IMR-90 (cell line): Measurements from ENCODE around the gene ASGR2. TPM values are rescaled to one million over a fixed set of nuclear protein-coding genes. Genes with fewer than 3 reads are reported as not detected.

Experiments
- ATAC-seq: fragments of 200-7000 bp; cut with Tn5 transposase; 2 replicates; pipeline ENCODE4 v1.9.1; 2020; ENCODE audit warnings: low read depth, mild to moderate bottlenecking, moderate library complexity
- BruUV-seq: library from RNA; stranded (reverse); fragments of 400-500 nt; replicated peaks from 2 replicates; lab custom pipeline; 2021; lab: Mats Ljungman, UMichigan
- CTCF ChIA-PET: fragments of 300-600 bp; formaldehyde crosslinking; extraction: SDS; loops from one replicate; lab custom pipeline; 2021; ENCODE audit warnings: antibody characterized with exemption; lab: Yijun Ruan, JAX
- POLR2A ChIA-PET: fragments of 300-600 bp; sonication (Branson Sonifier 250); formaldehyde crosslinking; loops from one replicate; lab custom pipeline; 2022; ENCODE audit warnings: antibody characterized with exemption; ENCODE audit not compliant: unreplicated experiment; lab: Charles Lee
- DNase-seq: peaks from one replicate; pipeline ENCODE4 v3.0.0; 2013
- H2AFZ ChIP-seq: replicated peaks from 2 replicates; pipeline ENCODE3; 2013; ENCODE audit warnings: low read length, mild to moderate bottlenecking; ENCODE audit not compliant: poor library complexity
- H2AK5ac ChIP-seq: 2 replicates; pipeline ENCODE4 v1.6.1; 2013; ENCODE audit warnings: low read depth, low read length, inconsistent platforms
- H2AK9ac ChIP-seq: replicated peaks from 2 replicates; pipeline ENCODE3; 2013; ENCODE audit warnings: mild to moderate bottlenecking, low read depth, low read length, moderate library complexity; ENCODE audit not compliant: poor library complexity
- H2BK120ac ChIP-seq: 2 replicates; pipeline ENCODE4 v1.6.1; 2013; ENCODE audit warnings: low read depth, low read length, inconsistent platforms
- H2BK15ac ChIP-seq: 3 replicates; pipeline ENCODE4 v1.6.1; 2013; ENCODE audit warnings: low read depth, low read length, inconsistent platforms
- H2BK20ac ChIP-seq: 2 replicates; pipeline ENCODE4 v1.6.1; 2013; ENCODE audit warnings: low read depth, mild to moderate bottlenecking, inconsistent platforms, low read length, moderate library complexity
- H2BK5ac ChIP-seq: 2 replicates; pipeline ENCODE4 v1.6.1; 2013; ENCODE audit warnings: mild to moderate bottlenecking, low read depth, low read length, inconsistent platforms; ENCODE audit not compliant: poor library complexity, severe bottlenecking
- H3K14ac ChIP-seq: replicated peaks from 2 replicates; pipeline ENCODE4 v1.6.1; 2013; ENCODE audit warnings: low read depth, low read length, inconsistent platforms
- H3K18ac ChIP-seq: 2 replicates; pipeline ENCODE4 v1.6.1; 2013; ENCODE audit warnings: low read depth, low read length, control low read depth
- H3K23ac ChIP-seq: 2 replicates; pipeline ENCODE4 v1.6.1; 2013; ENCODE audit warnings: low read depth, low read length, inconsistent platforms
- H3K27ac ChIP-seq: 2 replicates; pipeline ENCODE4 v1.5.1; 2013; ENCODE audit warnings: mild to moderate bottlenecking, control low read depth, low read length; ENCODE audit not compliant: insufficient read depth
- H3K27me3 ChIP-seq: 2 replicates; pipeline ENCODE4 v1.6.1; 2013; ENCODE audit warnings: low read length; ENCODE audit not compliant: control insufficient read depth, insufficient read depth
- H3K36me3 ChIP-seq: 2 replicates; pipeline ENCODE4 v1.6.1; 2013; ENCODE audit warnings: low read length, mixed read lengths; ENCODE audit not compliant: control insufficient read depth, insufficient read depth
- H3K4ac ChIP-seq: 2 replicates; pipeline ENCODE4 v1.6.1; 2013; ENCODE audit warnings: low read depth, low read length, inconsistent platforms
- H3K4me1 ChIP-seq: 2 replicates; pipeline ENCODE4 v1.6.1; 2013; ENCODE audit warnings: low read length, mixed read lengths; ENCODE audit not compliant: control insufficient read depth, insufficient read depth
- H3K4me2 ChIP-seq: 2 replicates; pipeline ENCODE4 v1.6.1; 2013; ENCODE audit warnings: low read depth, mild to moderate bottlenecking, control low read depth, low read length, moderate library complexity
- H3K4me3 ChIP-seq: 2 replicates; pipeline ENCODE4 v1.5.1; 2013; ENCODE audit warnings: low read depth, mild to moderate bottlenecking, control low read depth, low read length, moderate library complexity; ENCODE audit not compliant: insufficient read depth
- H3K56ac ChIP-seq: 2 replicates; pipeline ENCODE4 v1.6.1; 2013; ENCODE audit warnings: low read length, inconsistent platforms; ENCODE audit not compliant: insufficient read depth; ENCODE audit errors: extremely low read depth
- H3K79me1 ChIP-seq, 2 experiments: 2 replicates each; pipeline ENCODE4 v1.6.1; 2013; ENCODE audit warnings: low read length in 2 of 2, inconsistent platforms in 1 of 2, low read depth in 1 of 2
- H3K9ac ChIP-seq: 2 replicates; pipeline ENCODE4 v1.6.1; 2013; ENCODE audit warnings: low read depth, low read length, control low read depth
- H3K9me1 ChIP-seq: 2 replicates; pipeline ENCODE4 v1.6.1; 2013; ENCODE audit warnings: low read length, inconsistent platforms; ENCODE audit not compliant: insufficient read depth
- H3K9me3 ChIP-seq: 2 replicates; pipeline ENCODE4 v1.6.1; 2013; ENCODE audit warnings: low read length; ENCODE audit not compliant: control insufficient read depth, insufficient read depth
- H4K20me1 ChIP-seq: 2 replicates; pipeline ENCODE4 v1.6.1; 2013; ENCODE audit warnings: low read length, inconsistent platforms; ENCODE audit not compliant: insufficient read depth
- H4K5ac ChIP-seq: 2 replicates; pipeline ENCODE4 v1.6.1; 2013; ENCODE audit warnings: mild to moderate bottlenecking, low read depth, low read length, control low read depth
- H4K8ac ChIP-seq, 2 experiments: 2 replicates each; pipeline ENCODE4 v1.6.1; 2013; ENCODE audit warnings: low read depth in 2 of 2, low read length in 2 of 2, control low read depth in 1 of 2, inconsistent platforms in 1 of 2
- H4K91ac ChIP-seq: 2 replicates; pipeline ENCODE4 v1.6.1; 2013; ENCODE audit warnings: low read depth, low read length, inconsistent platforms; ENCODE audit not compliant: insufficient read depth
- BHLHE40 ChIP-seq: fragments of 150-350 bp; IDR thresholded peaks from 2 replicates; pipeline ENCODE4 v1.6.1; 2016; ENCODE audit warnings: mild to moderate bottlenecking, low read depth, low read length
- MXI1 ChIP-seq: IDR thresholded peaks from 2 replicates; pipeline ENCODE4 v1.6.1; 2012; ENCODE audit warnings: low read depth, mild to moderate bottlenecking, low read length, moderate library complexity, borderline replicate concordance
- WGBS, 2 experiments: methylation state at CpG; one replicate each; pipeline versions ENCODE4 v1.1.5 to v1.1.7; 2013; ENCODE audit warnings: missing lambda C conversion rate in 2 of 2; ENCODE audit not compliant: insufficient read length in 1 of 2; ENCODE audit errors: extremely low coverage in 2 of 2; 5-methylcytosine and 5-hydroxymethylcytosine counted together
- dilution Hi-C: fragments of 300-500 bp; cut with HindIII; formaldehyde crosslinking; loops from one replicate; pipeline ENCODE4 v1.14.3; 2018; ENCODE audit warnings: low sequenced_read_pairs; ENCODE audit not compliant: unreplicated experiment
- in situ Hi-C: fragments of 300-500 bp; cut with MboI; formaldehyde crosslinking; loops from 3 replicates; pipeline ENCODE4 v1.14.3; 2019; ENCODE audit warnings: low sequenced_read_pairs, inconsistent platforms, mixed read lengths
- intact Hi-C: fragments of 100-400 bp; cut with micrococcal nuclease; formaldehyde crosslinking; loops from 2 replicates; pipeline ENCODE4 v1.10.0; 2022
- polyA plus RNA-seq, 3 experiments: library from polyadenylated mRNA; depleted of rRNA; stranded (reverse); fragments of >200 nt; gene quantifications; 2 replicates each; pipeline ENCODE4 v1.2.3, GENCODE V29; 2012; ENCODE audit warnings: low replicate concordance in 1 of 3
- total RNA-seq: library from RNA; depleted of rRNA; stranded (reverse); fragments of >200 nt; gene quantifications from 2 replicates; pipeline ENCODE4 v1.2.3, GENCODE V29; 2012

Gene ASGR2
- total and polyA plus RNA-seq, 2 of the 4 experiments (the other 2 are of a cell fraction): not detected

DNA sequence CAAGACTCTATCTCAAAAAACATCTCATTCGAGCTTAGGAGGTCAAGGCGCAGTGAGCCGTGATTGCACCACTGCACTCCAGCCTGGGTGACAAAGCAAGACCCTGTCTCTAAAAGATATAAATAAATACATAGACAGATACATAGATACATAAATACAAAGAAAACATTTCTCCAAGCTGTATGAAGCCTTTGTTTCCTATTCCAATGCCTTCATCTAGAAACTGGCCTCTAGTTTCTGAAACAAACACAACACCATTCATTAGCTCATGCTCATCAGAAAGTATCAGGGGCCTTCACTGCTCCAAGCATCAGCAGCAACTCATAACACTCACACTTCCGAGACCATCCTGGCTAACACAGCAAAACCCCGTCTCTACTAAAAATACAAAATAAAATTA is 10.3 kb upstream of the ASGR2 start:
- no TSS peak for BruUV-seq
- Histone ChIP-seq H3K79me1 (no peaks in the 10 kb centered on the region), H4K8ac (no peak overlapping the region), H4K5ac (no peak overlapping the region), H3K18ac (no peak overlapping the region), H3K4me3 (no peak overlapping the region), H2AK5ac (no peak overlapping the region), H3K14ac (no peak overlapping the region), H2BK5ac (no peak overlapping the region), H3K36me3 (no peaks in the 10 kb centered on the region), H2BK20ac (no peak overlapping the region), H3K9me3 (no peaks in the 10 kb centered on the region), H2AK9ac (no peak overlapping the region), H3K56ac (no peak overlapping the region), H3K4me2 (no peak overlapping the region), H4K91ac (no peak overlapping the region), H3K27ac (no peak overlapping the region), H3K9ac (no peak overlapping the region), H3K27me3 (peaks cover 32% of the 10 kb centered on the region), H4K20me1 (no peaks in the 10 kb centered on the region; the same call in 1 of the 2 replicates), H3K4ac (no peak overlapping the region), H2BK120ac (no peak overlapping the region), H2BK15ac (no peak overlapping the region), H3K9me1 (no peaks in the 10 kb centered on the region), H3K4me1 (no peaks in the 10 kb centered on the region), H3K23ac (no peak overlapping the region), H2AFZ (no peak overlapping the region)
- in situ Hi-C loops: loop anchor here (25.0 kb wide), 1 partner anchor 213 kb away; no protein-coding TSS in a partner anchor
- dilution Hi-C loops: no loop called here
- TF ChIP-seq MXI1: no peak
- no peak for TF ChIP-seq BHLHE40
- CTCF ChIA-PET: interaction anchor here (2.1 kb wide), 1 partner anchor 12 kb away, joined by 9 read pairs; no protein-coding TSS in a partner anchor
- ATAC-seq (no peak), DNase-seq (no peak)
- WGBS, 2 experiments: no CpG with 5 or more reads among the region's 5 CpGs
- intact Hi-C loops: no loop called here
- POLR2A ChIA-PET: no interaction called here
